A204.1 (cell line): ENCODE measurements around the gene ADCK2.
"Not testable (repeated sequence)": the region's sequence is repeated elsewhere in the genome, so short reads cannot be mapped to it uniquely, and the experiment has no call there.

Experiments used
- FAIRE-seq: peaks from 2 replicates; lab custom pipeline; 2012; peaks lifted over from hg19 to GRCh38; lab: Jason Lieb, UNC

The ADCK2 gene

GRCh38 chr7:140672382-140673062, at the start of gene ADCK2:
Gene ADCK2, plus strand, starts transcription at chr7:140672945. Its CDS starts 386 bp downstream, at chr7:140673331.
- FAIRE-seq, result no peak

- no peak for FAIRE-seq
Measured at GRCh38 chr7:140623980-140624379, 48.8 kb upstream of the ADCK2 start.

- no peak for FAIRE-seq
Measured at GRCh38 chr7:140624392-140625191, 48.2 kb upstream of the ADCK2 start.

DNA sequence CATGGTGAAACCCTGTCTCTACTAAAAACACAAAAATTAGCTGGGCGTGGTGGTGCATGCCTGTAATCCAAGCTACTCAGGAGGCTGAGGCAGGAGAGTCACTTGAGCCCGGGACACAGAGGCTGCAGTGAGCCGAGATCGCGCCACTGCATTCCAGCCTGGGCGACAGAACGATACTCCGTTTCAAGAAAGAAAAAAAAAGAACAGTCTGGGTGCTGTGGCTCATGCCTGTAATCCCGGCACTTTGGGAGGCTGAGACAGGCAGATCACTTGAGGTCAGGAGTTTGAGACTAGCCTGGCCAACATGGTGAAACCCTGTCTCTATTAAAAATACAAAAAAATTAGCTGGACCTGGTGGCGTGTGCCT, 47.6 kb upstream of the ADCK2 start:
- not testable (repeated sequence) for FAIRE-seq

- FAIRE-seq, result no peak
Measured at GRCh38 chr7:140625908-140626868, 46.6 kb upstream of the ADCK2 start.

DNA sequence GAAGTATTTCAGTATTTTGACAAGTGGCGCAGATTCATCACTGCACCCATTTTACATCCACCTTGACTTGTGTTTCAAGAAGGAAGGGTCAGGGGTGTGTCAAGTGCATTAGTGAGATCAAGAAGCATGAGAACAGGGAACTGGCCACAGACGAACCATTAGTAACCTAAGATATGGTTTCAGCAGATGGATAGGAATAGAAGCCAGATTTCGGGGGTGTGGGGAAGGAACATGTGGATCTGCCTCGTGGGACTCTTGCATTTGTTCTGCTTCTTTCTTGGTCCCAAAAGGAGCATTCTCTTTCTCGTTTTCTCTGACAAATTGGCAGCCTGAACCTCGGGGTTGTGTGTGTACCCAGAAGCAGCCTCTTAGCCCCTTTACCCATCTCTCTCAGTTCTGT, 41.7 kb upstream of the ADCK2 start:
- no peak for FAIRE-seq

DNA sequence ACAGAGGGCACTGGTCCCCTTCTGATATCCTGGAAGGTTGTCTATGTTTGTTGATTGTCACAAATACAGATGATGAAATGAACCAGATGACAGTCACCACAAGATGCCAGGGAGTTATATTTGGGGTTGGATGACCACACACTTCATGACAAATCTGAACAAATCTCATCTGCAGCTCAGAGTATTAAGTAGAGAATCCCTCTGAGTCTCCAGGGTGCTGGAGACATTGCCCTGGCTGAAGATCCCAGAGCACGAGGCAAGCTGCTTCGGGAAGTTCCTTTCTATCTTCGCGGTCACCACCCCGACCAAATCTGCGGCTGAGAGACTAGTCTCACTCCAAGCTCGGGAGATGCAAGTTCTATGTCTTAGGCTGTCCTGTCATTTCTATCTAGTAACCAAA, 41.1 kb upstream of the ADCK2 start:
- FAIRE-seq, result no peak

GRCh38 chr7:140635345-140635744, 37.4 kb upstream of the ADCK2 start:
- no peak for FAIRE-seq

DNA sequence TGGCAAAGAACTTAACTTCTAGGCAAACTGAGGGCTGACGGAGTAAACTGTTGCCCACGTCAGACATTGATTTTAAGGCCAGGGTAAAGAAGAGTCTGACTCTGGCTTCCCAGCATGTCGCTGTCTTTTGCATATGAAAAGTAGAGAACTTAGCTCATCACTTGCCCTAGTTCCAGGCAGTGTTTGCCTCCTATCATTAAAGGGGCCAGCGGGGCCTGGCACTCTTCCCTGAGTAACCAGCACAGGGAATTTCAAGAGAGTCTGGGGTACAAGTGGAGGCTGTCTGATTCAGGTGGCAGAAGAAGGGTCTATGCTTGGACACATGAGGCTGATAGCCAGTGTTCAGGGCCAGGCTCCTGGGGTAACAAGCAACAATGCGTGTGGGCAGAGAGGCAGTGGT, 36.9 kb upstream of the ADCK2 start:
- no peak for FAIRE-seq

DNA sequence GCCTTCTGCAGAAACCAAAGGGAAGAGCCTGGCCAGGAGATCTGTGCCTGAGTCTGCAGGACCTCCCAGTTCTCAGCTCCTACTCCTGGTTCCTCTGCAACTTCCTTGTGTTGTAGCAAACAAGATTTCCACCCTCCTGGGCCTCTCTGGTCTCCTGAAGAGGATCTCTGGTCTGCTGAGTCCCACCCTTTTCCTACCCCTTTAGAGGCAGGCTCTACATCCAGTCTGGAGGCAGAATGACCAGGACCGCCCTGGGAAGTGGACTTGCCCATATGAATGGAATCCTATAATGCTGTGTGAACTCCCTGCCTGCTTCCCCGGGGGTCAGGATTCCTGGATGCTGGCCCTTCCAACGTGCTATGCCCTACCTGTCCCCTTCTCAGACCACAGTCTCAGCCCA, 35.3 kb upstream of the ADCK2 start:
- FAIRE-seq, result no peak

DNA sequence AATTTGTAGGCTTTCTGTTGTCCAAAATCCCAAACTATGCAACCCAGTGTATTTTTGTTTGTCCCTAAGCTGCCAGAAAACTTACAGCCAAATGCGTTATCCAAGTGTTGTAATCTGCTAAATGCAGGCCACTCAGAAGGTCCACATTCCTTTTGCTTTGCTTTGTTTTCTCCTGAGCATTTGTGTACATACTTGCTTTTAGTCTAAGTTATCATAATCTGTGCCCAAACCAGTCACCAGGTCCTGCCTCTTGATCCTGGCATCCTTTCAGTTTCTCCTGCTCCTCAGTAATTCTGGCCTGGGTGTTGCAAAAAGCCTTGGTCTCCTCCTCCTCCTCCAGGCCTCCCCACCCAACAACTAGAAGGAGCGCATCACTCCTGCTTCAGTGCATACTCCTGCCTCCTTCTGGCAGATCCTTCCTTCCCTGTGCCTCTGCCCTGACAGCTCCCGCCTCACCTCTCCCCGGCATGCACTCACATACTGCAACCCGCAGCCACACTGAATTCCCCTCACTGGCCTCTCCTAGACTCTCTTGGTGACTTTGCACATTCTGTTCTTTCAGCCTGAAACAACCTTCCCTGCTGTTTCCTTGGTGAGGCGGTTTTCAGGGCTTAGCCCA, 34.5 kb upstream of the ADCK2 start:
- FAIRE-seq, result no peak

- FAIRE-seq, result no peak
Measured at GRCh38 chr7:140639366-140640053, 33.2 kb upstream of the ADCK2 start.

DNA sequence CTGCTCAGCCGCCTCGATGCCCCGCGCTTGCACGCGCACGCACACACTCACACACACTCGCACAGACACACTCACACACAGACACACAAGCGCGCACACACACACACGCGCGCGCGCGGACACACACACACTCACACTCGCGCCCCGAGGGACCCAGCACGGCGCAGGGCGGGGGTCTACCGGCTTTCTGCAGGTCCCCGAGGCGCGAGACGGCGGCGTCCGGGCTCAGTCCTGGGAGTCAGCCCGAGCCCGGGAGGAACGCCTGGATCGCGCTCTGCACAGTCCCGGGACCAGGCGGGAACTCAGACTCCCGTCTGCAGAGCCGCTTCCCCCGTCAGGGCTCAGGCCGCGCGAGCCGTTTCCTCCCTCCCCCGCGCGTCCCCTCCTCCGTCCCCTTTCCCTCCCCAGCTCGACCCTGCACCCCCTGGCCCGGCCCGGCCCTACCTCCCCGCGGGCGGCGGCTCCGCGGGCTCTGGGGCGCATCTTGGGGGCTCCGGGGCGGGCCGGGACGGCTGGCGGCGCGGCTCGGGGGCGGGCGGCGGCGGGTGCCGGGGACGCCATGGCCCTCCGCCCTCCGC, 32.6 kb upstream of the ADCK2 start:
- FAIRE-seq, result no peak

GRCh38 chr7:140640727-140641523, 31.8 kb upstream of the ADCK2 start, which contains the start of gene DENND2A:
Gene DENND2A, minus strand, starts transcription at chr7:140640813. Its CDS starts 38,416 bp downstream, at chr7:140602397.
- no peak for FAIRE-seq

- no peak for FAIRE-seq
Measured at GRCh38 chr7:140641524-140642195, 31.1 kb upstream of the ADCK2 start.

DNA sequence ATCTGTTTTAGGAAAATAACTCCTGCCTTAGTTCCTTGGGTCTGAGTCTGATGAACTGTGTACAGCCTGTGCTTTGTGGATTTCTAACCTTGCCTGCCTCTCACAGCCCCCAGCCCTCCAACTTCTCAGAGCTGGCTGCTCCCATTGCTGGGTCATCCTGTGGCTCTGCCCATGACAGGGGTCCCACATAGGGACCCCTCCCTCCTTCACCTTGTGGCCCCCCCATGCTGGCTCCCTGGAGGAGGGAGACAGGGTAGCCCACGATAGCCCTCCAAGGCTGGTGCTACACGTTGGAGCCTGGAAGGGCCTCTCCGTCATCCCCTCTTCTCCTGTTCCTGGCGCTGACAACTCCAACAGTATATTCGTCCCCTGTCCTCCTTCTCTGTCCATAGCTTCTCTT, 29.3 kb upstream of the ADCK2 start:
- FAIRE-seq, result no peak

DNA sequence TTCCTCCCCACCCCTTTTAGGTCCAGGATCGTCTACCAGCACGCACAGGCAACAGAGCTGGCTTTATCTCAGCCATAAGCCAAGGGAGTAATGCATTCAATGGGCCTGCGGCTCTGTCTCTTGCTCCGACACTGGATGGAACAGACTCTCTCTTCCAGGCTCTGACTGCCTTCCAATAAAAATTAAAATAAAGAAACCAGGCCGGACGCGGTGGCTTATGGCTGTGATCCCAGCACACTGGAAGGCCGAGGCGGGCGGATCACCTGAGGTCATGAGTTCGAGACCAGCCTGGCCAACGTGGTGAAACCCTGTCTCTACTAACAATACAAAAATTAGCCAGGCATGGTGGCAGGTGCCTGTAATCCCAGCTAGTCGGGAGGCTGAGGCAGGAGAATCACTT, 28.0 kb upstream of the ADCK2 start:
- FAIRE-seq, result not testable (repeated sequence)

GRCh38 chr7:140645166-140645900, 27.4 kb upstream of the ADCK2 start:
- no peak for FAIRE-seq
